ENCODE measurements around the gene KIF5A.

DNA sequence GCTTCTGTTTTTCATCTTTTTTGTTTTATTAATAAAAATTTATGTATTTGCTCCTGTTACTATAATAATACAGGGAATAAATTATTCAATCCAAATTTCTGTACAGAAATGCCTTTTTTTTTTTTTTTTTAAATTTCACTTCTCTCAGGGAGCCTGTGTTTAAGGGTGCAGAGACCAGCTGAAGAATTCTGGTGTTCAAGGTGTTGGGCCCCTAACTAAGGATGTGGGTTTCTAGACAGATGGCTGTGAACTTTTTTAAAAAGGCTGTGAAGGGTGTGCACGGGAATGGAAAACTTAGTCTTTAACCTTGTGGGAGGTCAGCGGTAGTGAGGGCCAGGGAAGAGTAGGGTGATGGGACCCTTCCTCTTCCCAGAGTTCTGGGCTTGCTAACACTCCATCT lies 53.5 kb downstream of the KIF5A start:
- TF ChIP-seq, protein P1, sequence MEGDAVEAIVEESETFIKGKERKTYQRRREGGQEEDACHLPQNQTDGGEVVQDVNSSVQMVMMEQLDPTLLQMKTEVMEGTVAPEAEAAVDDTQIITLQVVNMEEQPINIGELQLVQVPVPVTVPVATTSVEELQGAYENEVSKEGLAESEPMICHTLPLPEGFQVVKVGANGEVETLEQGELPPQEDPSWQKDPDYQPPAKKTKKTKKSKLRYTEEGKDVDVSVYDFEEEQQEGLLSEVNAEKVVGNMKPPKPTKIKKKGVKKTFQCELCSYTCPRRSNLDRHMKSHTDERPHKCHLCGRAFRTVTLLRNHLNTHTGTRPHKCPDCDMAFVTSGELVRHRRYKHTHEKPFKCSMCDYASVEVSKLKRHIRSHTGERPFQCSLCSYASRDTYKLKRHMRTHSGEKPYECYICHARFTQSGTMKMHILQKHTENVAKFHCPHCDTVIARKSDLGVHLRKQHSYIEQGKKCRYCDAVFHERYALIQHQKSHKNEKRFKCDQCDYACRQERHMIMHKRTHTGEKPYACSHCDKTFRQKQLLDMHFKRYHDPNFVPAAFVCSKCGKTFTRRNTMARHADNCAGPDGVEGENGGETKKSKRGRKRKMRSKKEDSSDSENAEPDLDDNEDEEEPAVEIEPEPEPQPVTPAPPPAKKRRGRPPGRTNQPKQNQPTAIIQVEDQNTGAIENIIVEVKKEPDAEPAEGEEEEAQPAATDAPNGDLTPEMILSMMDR (IDR thresholded peaks at IDR 0.05; ENCODE audit: insufficient read depth, low read length, poor library complexity, severe bottlenecking): no peak
- TF ChIP-seq EZH2phosphoT487 (conservative IDR thresholded peaks at IDR 0.05; ENCODE audit: low read length): no peak

All from SU-DHL-6 (cell line).